ENCODE data around the gene PDE6A.
A peak's percentile ranks its signal among the peaks of the same experiment; 100 is the strongest.

The PDE6A gene

GRCh38 chr5:149836451-149837139 lies 108.0 kb downstream of the PDE6A start:
- no peak for DNase-seq (ENCODE audit: low spot score)
- no peak overlapping the region for H3K27ac ChIP-seq
- no peak for TF ChIP-seq CTCF (IDR thresholded peaks at IDR 0.05)
- H3K4me3 ChIP-seq, result no peak overlapping the region

DNA sequence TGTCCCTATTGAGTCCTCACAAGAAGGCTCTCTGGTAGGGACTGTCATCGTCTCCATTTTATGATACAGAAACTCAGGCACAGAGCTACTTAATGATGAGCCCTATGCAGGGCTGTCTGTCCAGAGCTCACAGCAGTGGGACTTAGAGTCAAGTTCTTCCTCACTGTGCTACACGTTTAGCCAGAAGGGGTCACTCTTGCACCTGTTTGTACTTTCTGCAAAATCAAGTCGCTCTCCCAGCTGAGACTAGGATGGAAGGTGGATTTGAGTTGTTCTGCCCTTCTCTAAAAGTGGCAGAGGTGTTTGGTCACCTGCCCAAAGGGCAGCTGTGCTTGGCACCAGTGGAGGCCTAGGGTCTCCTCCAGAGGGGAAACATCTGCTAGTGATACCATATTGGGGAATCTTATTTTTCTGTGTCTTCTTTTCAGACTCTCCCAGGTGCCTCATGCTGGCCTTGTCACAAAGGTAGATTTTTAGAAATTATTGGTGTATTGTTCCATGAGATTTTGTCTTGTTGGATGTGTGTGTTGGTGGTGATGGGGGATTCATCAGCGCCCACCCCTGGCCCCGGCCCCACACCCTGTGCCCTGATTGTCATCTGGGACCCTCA lies 110.2 kb downstream of the PDE6A start:
- Histone ChIP-seq H3K27ac (no peak overlapping the region), H3K4me3 (no peak overlapping the region)
- TF ChIP-seq CTCF (IDR thresholded peaks at IDR 0.05), result peak; percentile 43
- DNase-seq (ENCODE audit: low spot score), result no peak

GRCh38 chr5:149833116-149833827 lies 111.3 kb downstream of the PDE6A start:
- no peak overlapping the region for H3K4me3 ChIP-seq
- no peak for DNase-seq (ENCODE audit: low spot score)
- no peak for TF ChIP-seq CTCF (IDR thresholded peaks at IDR 0.05)
- no peak overlapping the region for H3K27ac ChIP-seq

GRCh38 chr5:149832636-149833035 lies 112.0 kb downstream of the PDE6A start:
- Histone ChIP-seq H3K27ac (no peak overlapping the region), H3K4me3 (no peak overlapping the region)
- no peak for DNase-seq (ENCODE audit: low spot score)
- TF ChIP-seq CTCF (IDR thresholded peaks at IDR 0.05), result no peak

DNA sequence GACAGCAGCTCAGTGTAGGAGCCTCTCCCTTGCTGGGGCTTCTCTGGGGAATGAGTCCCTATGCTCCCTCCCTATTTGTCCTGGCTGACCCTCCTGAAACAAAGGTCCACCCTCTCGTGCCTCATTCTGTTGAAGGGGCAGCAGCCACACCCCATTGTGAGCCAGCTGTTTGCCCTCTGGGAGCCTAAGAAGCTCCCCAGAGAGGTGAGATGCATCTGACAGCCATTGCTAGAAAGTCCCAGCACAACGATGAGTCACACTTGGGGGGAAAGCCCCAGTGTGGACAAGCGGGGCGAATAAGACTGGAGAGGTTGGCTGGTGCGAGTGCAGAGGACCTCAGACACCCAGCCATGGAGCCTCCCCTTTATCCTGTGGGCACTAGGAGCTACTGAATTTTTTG lies 113.1 kb downstream of the PDE6A start:
- DNase-seq (ENCODE audit: low spot score), result no peak
- no peak overlapping the region for H3K4me3 ChIP-seq
- TF ChIP-seq CTCF (IDR thresholded peaks at IDR 0.05), result no peak
- H3K27ac ChIP-seq, result no peak overlapping the region

- TF ChIP-seq CTCF (IDR thresholded peaks at IDR 0.05), result no peak
- Histone ChIP-seq H3K27ac (no peak overlapping the region), H3K4me3 (no peak overlapping the region)
- no peak for DNase-seq (ENCODE audit: low spot score)
Observed at GRCh38 chr5:149830579-149830978, 114.0 kb downstream of the PDE6A start.
